ENCODE results near the gene LHX4.
"Not testable (repeated sequence)": the region's sequence is repeated elsewhere in the genome, so short reads cannot be mapped to it uniquely, and the experiment has no call there.

LHX4 gene

GRCh38 chr1:180202588-180202987, 27.5 kb upstream of the LHX4 start:
- WGBS (ENCODE audit: insufficient coverage): 100% methylated on average over 3 of the region's 5 CpGs

GRCh38 chr1:180204231-180204630, 25.8 kb upstream of the LHX4 start:
- Histone ChIP-seq H3K27me3 (replicated peaks in 2 of 5; ENCODE audit: control insufficient read depth in 4 of 5, insufficient read depth in 5 of 5, low read length in 4 of 5) (no peaks in the 10 kb centered on the region), H3K9me3 (ENCODE audit: control extremely low read depth in 1 of 5, control insufficient read depth in 4 of 5, insufficient read depth in 2 of 5, low read depth in 1 of 5, low read length in 4 of 5) (no peaks in the 10 kb centered on the region), H3K36me3 (ENCODE audit: control insufficient read depth in 4 of 4, insufficient read depth in 4 of 4, low read length in 3 of 4) (peaks cover 0 to 1% (median 0%) of the 10 kb centered on the region in 4 experiments), H3K4me3 (ENCODE audit: control insufficient read depth in 1 of 7, extremely low read depth in 1 of 7, insufficient read depth in 4 of 7, low read depth in 2 of 7, low read length in 6 of 7) (no peak overlapping the region), H3K27ac (ENCODE audit: insufficient read depth in 1 of 2, low read depth in 1 of 2, low read length in 2 of 2, poor library complexity in 1 of 2, severe bottlenecking in 2 of 2) (no peak overlapping the region), H3K4me1 (ENCODE audit: control extremely low read depth in 1 of 4, control insufficient read depth in 4 of 4, insufficient read depth in 4 of 4, low read length in 3 of 4) (peaks cover 0 to 14% (median 8%) of the 10 kb centered on the region in 4 experiments)
- CTCF ChIA-PET: interaction anchor here (1.4 kb wide), 1 partner anchor 14 kb away, joined by 3 read pairs; no protein-coding TSS in a partner anchor
- 100% methylated on average over 4 of the region's 6 CpGs for WGBS (ENCODE audit: insufficient coverage)
- POLR2A ChIA-PET: no interaction called here
- no peak for DNase-seq

More at GRCh38 chr1:180202588-180202987, 27.5 kb upstream of the LHX4 start:
- DNase-seq; H3K27ac ChIP-seq (ENCODE audit: insufficient read depth in 1 of 2, low read depth in 1 of 2, low read length in 2 of 2, poor library complexity in 1 of 2, severe bottlenecking in 2 of 2); H3K27me3 ChIP-seq (replicated peaks in 2 of 5; ENCODE audit: control insufficient read depth in 4 of 5, insufficient read depth in 5 of 5, low read length in 4 of 5); H3K36me3 ChIP-seq (ENCODE audit: control insufficient read depth in 4 of 4, insufficient read depth in 4 of 4, low read length in 3 of 4); POLR2A ChIA-PET; H3K9me3 ChIP-seq (ENCODE audit: control extremely low read depth in 1 of 5, control insufficient read depth in 4 of 5, insufficient read depth in 2 of 5, low read depth in 1 of 5, low read length in 4 of 5); H3K4me1 ChIP-seq (ENCODE audit: control extremely low read depth in 1 of 4, control insufficient read depth in 4 of 4, insufficient read depth in 4 of 4, low read length in 3 of 4); H3K4me3 ChIP-seq (ENCODE audit: control insufficient read depth in 1 of 7, extremely low read depth in 1 of 7, insufficient read depth in 4 of 7, low read depth in 2 of 7, low read length in 6 of 7): not testable (repeated sequence)
- CTCF ChIA-PET: interaction anchor here (1.4 kb wide), 1 partner anchor 12 kb away, joined by 3 read pairs; no protein-coding TSS in a partner anchor

DNA sequence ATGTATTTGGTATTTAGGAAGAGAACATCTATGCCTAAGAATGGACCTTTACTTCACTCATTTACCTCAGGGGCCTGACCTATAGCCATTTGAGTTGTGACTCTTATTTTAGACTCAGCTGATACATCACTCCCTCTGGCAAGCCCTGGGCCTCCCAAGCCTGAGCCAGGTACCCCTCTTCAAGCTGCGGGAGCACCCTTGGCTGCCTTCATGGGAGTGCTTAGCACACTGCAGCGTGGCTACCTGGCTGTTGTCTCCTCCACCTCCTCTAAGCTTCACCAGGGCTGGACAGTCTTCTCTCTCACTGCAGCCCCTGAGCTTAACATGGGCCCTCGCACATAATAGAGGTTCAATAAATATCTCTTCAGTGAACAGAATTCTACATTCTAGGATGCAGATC, 23.5 kb upstream of the LHX4 start:
- WGBS (ENCODE audit: insufficient coverage): 93% methylated on average over 3 of the region's 3 CpGs
- POLR2A ChIA-PET: interaction anchor here (0.7 kb wide), 1 partner anchor 27 kb away, joined by 4 read pairs; no protein-coding TSS in a partner anchor
- H3K36me3 ChIP-seq (ENCODE audit: control insufficient read depth in 4 of 4, insufficient read depth in 4 of 4, low read length in 3 of 4): no peaks in the 10 kb centered on the region
- H3K9me3 ChIP-seq (ENCODE audit: control extremely low read depth in 1 of 5, control insufficient read depth in 4 of 5, insufficient read depth in 2 of 5, low read depth in 1 of 5, low read length in 4 of 5): no peaks in the 10 kb centered on the region
- peaks cover 0 to 14% (median 8%) of the 10 kb centered on the region in 4 experiments for H3K4me1 ChIP-seq (ENCODE audit: control extremely low read depth in 1 of 4, control insufficient read depth in 4 of 4, insufficient read depth in 4 of 4, low read length in 3 of 4)
- DNase-seq: no peak
- CTCF ChIA-PET: no interaction called here
- no peak overlapping the region for H3K27ac ChIP-seq (ENCODE audit: insufficient read depth in 1 of 2, low read depth in 1 of 2, low read length in 2 of 2, poor library complexity in 1 of 2, severe bottlenecking in 2 of 2)
- H3K27me3 ChIP-seq (replicated peaks in 2 of 5; ENCODE audit: control insufficient read depth in 4 of 5, insufficient read depth in 5 of 5, low read length in 4 of 5): no peaks in the 10 kb centered on the region
- no peak overlapping the region for H3K4me3 ChIP-seq (ENCODE audit: control insufficient read depth in 1 of 7, extremely low read depth in 1 of 7, insufficient read depth in 4 of 7, low read depth in 2 of 7, low read length in 6 of 7)

DNA sequence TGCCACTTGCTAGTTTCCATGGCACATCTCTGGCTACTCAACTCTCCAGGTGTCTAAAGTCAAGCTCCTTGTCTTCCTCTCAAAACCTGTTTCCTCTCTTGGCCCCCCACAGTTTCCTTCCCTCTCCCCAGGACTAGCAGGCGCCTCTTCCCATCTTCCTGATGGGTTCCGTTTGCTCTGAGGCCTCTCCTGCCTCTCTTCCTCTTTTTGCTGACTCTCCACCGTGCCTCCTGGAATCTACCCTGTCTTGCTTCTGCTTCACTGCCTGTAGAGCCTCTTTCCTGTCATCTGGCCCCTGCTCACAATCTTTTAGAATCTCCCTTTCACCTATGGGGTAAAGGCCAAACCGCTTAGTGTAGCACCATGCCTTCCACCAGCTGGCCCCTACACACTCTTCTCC, 21.8 kb upstream of the LHX4 start:
- ChIA-PET POLR2A (no interaction called here), CTCF (interaction anchor here (0.9 kb wide), 1 partner anchor 12 kb away, joined by 3 read pairs; no protein-coding TSS in a partner anchor)
- Histone ChIP-seq H3K9me3 (ENCODE audit: control extremely low read depth in 1 of 5, control insufficient read depth in 4 of 5, insufficient read depth in 2 of 5, low read depth in 1 of 5, low read length in 4 of 5) (no peaks in the 10 kb centered on the region), H3K36me3 (ENCODE audit: control insufficient read depth in 4 of 4, insufficient read depth in 4 of 4, low read length in 3 of 4) (no peaks in the 10 kb centered on the region), H3K4me3 (ENCODE audit: control insufficient read depth in 1 of 7, extremely low read depth in 1 of 7, insufficient read depth in 4 of 7, low read depth in 2 of 7, low read length in 6 of 7) (no peak overlapping the region), H3K4me1 (ENCODE audit: control extremely low read depth in 1 of 4, control insufficient read depth in 4 of 4, insufficient read depth in 4 of 4, low read length in 3 of 4) (peaks cover 0 to 18% (median 9%) of the 10 kb centered on the region in 4 experiments), H3K27ac (ENCODE audit: insufficient read depth in 1 of 2, low read depth in 1 of 2, low read length in 2 of 2, poor library complexity in 1 of 2, severe bottlenecking in 2 of 2) (no peak overlapping the region), H3K27me3 (replicated peaks in 2 of 5; ENCODE audit: control insufficient read depth in 4 of 5, insufficient read depth in 5 of 5, low read length in 4 of 5) (no peaks in the 10 kb centered on the region)
- 14% methylated on average over 4 of the region's 4 CpGs for WGBS (ENCODE audit: insufficient coverage)
- DNase-seq: peak in 2 of 3 donors; percentile 36 to 45

DNA sequence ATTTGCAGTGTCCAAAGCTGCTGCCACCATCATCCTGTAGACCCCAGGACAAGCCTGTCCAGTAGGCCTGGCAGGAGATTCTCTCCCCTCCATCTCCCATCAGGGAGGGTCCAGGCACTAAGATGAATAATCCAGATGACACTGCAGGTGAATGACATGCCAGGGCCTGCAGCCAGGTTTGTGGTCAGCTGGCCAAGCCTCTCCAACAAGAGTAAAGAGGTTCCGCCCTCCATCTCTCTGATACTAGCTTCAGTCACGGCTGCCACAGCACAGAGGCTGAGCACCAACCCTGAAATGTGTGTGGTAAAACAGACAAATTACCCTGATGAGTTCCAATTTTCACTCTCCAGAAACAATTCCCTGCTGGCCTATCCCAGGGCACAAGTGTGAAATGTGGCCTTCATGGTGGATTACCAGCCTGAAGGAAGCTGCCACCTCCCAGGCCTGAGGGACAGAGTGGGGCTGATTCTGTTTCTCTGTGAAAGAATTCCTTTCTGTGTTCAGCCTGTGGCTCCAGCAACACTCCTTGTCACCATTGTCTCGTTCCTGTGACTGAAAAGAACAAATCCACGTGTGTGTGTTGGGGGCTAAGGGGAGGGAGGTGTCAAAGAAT, 19.9 kb upstream of the LHX4 start:
- H3K4me1 ChIP-seq (ENCODE audit: control extremely low read depth in 1 of 4, control insufficient read depth in 4 of 4, insufficient read depth in 4 of 4, low read length in 3 of 4): peaks cover 0 to 18% (median 13%) of the 10 kb centered on the region in 4 experiments
- H3K27me3 ChIP-seq (replicated peaks in 2 of 5; ENCODE audit: control insufficient read depth in 4 of 5, insufficient read depth in 5 of 5, low read length in 4 of 5): no peaks in the 10 kb centered on the region
- DNase-seq: no peak
- no peaks in the 10 kb centered on the region for H3K36me3 ChIP-seq (ENCODE audit: control insufficient read depth in 4 of 4, insufficient read depth in 4 of 4, low read length in 3 of 4)
- no peaks in the 10 kb centered on the region for H3K9me3 ChIP-seq (ENCODE audit: control extremely low read depth in 1 of 5, control insufficient read depth in 4 of 5, insufficient read depth in 2 of 5, low read depth in 1 of 5, low read length in 4 of 5)
- POLR2A ChIA-PET: no interaction called here
- CTCF ChIA-PET: no interaction called here
- no peak overlapping the region for H3K27ac ChIP-seq (ENCODE audit: insufficient read depth in 1 of 2, low read depth in 1 of 2, low read length in 2 of 2, poor library complexity in 1 of 2, severe bottlenecking in 2 of 2)
- 100% methylated on average over 3 of the region's 4 CpGs for WGBS (ENCODE audit: insufficient coverage)
- no peak overlapping the region for H3K4me3 ChIP-seq (ENCODE audit: control insufficient read depth in 1 of 7, extremely low read depth in 1 of 7, insufficient read depth in 4 of 7, low read depth in 2 of 7, low read length in 6 of 7)

DNA sequence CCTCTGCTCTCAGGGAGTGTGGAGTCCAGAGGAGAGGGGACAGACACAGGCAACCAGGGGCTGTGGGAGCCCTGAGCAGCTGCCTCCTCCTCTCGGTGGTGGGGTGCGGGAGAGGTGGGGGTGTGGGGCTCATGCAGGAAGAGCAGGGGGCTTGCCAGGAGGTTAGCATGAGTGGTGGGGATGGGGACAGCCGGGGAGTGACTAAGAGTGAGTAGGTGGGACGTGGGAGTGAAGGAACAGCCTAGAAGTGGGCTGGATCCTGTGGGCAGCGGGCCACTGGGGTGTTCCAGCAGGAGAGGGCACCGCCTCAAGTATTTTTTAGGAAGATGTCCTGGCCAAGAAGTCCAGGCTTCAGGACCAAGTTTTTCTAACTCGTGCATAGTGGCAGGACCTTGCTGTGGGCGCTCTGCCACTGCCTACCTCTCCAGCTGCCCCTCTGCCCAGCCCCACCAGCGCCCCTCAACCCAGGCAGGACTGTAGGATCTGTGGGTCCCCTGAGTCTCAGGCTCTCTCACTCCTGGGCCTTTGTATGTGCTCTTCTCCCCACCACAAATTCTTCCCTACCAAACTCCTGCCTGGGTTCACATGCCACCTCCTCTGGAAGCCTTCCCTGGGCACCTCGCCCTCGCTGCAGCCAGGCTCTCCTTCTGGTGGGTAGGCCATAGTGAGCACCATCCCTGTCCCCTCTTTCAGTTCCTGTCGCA, 18.8 kb upstream of the LHX4 start:
- peaks cover 0 to 18% (median 13%) of the 10 kb centered on the region in 4 experiments for H3K4me1 ChIP-seq (ENCODE audit: control extremely low read depth in 1 of 4, control insufficient read depth in 4 of 4, insufficient read depth in 4 of 4, low read length in 3 of 4)
- no peak for DNase-seq
- no peaks in the 10 kb centered on the region for H3K27me3 ChIP-seq (replicated peaks in 2 of 5; ENCODE audit: control insufficient read depth in 4 of 5, insufficient read depth in 5 of 5, low read length in 4 of 5)
- WGBS (ENCODE audit: insufficient coverage): 94% methylated on average over 10 of the region's 12 CpGs
- no peaks in the 10 kb centered on the region for H3K36me3 ChIP-seq (ENCODE audit: control insufficient read depth in 4 of 4, insufficient read depth in 4 of 4, low read length in 3 of 4)
- H3K4me3 ChIP-seq (ENCODE audit: control insufficient read depth in 1 of 7, extremely low read depth in 1 of 7, insufficient read depth in 4 of 7, low read depth in 2 of 7, low read length in 6 of 7): no peak overlapping the region
- ChIA-PET CTCF (no interaction called here), POLR2A (no interaction called here)
- no peak overlapping the region for H3K27ac ChIP-seq (ENCODE audit: insufficient read depth in 1 of 2, low read depth in 1 of 2, low read length in 2 of 2, poor library complexity in 1 of 2, severe bottlenecking in 2 of 2)
- H3K9me3 ChIP-seq (ENCODE audit: control extremely low read depth in 1 of 5, control insufficient read depth in 4 of 5, insufficient read depth in 2 of 5, low read depth in 1 of 5, low read length in 4 of 5): no peaks in the 10 kb centered on the region

- CTCF ChIA-PET: no interaction called here
- no peak for DNase-seq
- Histone ChIP-seq H3K27me3 (replicated peaks in 2 of 5; ENCODE audit: control insufficient read depth in 4 of 5, insufficient read depth in 5 of 5, low read length in 4 of 5) (no peaks in the 10 kb centered on the region), H3K27ac (ENCODE audit: insufficient read depth in 1 of 2, low read depth in 1 of 2, low read length in 2 of 2, poor library complexity in 1 of 2, severe bottlenecking in 2 of 2) (no peak overlapping the region), H3K4me1 (ENCODE audit: control extremely low read depth in 1 of 4, control insufficient read depth in 4 of 4, insufficient read depth in 4 of 4, low read length in 3 of 4) (peaks cover 0 to 18% (median 13%) of the 10 kb centered on the region in 4 experiments), H3K4me3 (ENCODE audit: control insufficient read depth in 1 of 7, extremely low read depth in 1 of 7, insufficient read depth in 4 of 7, low read depth in 2 of 7, low read length in 6 of 7) (no peak overlapping the region), H3K9me3 (ENCODE audit: control extremely low read depth in 1 of 5, control insufficient read depth in 4 of 5, insufficient read depth in 2 of 5, low read depth in 1 of 5, low read length in 4 of 5) (no peaks in the 10 kb centered on the region), H3K36me3 (ENCODE audit: control insufficient read depth in 4 of 4, insufficient read depth in 4 of 4, low read length in 3 of 4) (no peaks in the 10 kb centered on the region)
- WGBS (ENCODE audit: insufficient coverage): 94% methylated on average over 8 of the region's 8 CpGs
- POLR2A ChIA-PET: no interaction called here
Measured at GRCh38 chr1:180211860-180212229, 18.2 kb upstream of the LHX4 start.

All from common myeloid progenitor, CD34-positive (primary cell).